Kidney (tissue), 14 donors: Measurements from ENCODE around the gene GLIPR2. TPM values are rescaled to one million over a fixed set of nuclear protein-coding genes. Genes with fewer than 3 reads are reported as not detected.
"Not testable (repeated sequence)": the region's sequence is repeated elsewhere in the genome, so short reads cannot be mapped to it uniquely, and the experiment has no call there.

Source experiments
- DNase-seq, 5 donors: peaks; one replicate each; pipeline ENCODE4 v3.0.0-alpha.2; 2013 to 2020
- FAIRE-seq: peaks from 2 replicates; lab custom pipeline; 2012; peaks lifted over from hg19 to GRCh38; lab: Jason Lieb, UNC
- H3K27ac ChIP-seq, 2 donors: one replicate each; pipeline ENCODE4 v1.7.0; 2013; ENCODE audit warnings: low read depth in 2 of 2, low read length in 2 of 2, inconsistent platforms in 1 of 2
- H3K27me3 ChIP-seq: one replicate; pipeline ENCODE4 v1.7.1; 2013; ENCODE audit warnings: low read length, inconsistent platforms; ENCODE audit not compliant: control insufficient read depth, insufficient read depth
- H3K36me3 ChIP-seq, 3 donors: one replicate each; pipeline versions ENCODE4 v1.7.0 to v1.7.1; 2013; ENCODE audit warnings: low read length in 3 of 3, control low read depth in 1 of 3, inconsistent platforms in 1 of 3; ENCODE audit not compliant: insufficient read depth in 3 of 3, control insufficient read depth in 2 of 3
- H3K4me1 ChIP-seq, 3 donors: one replicate each; pipeline versions ENCODE4 v1.7.0 to v1.7.1; 2013; ENCODE audit warnings: low read length in 3 of 3, inconsistent platforms in 1 of 3, low read depth in 1 of 3; ENCODE audit not compliant: control insufficient read depth in 2 of 3, insufficient read depth in 2 of 3
- H3K4me3 ChIP-seq, 3 donors: one replicate each; pipeline versions ENCODE4 v1.7.0 to v1.8.1; 2013; ENCODE audit warnings: low read length in 3 of 3, control low read depth in 1 of 3, inconsistent platforms in 1 of 3
- H3K9ac ChIP-seq, 3 donors: one replicate each; pipeline versions ENCODE4 v1.7.0 to v1.7.1; 2013; ENCODE audit warnings: low read length in 3 of 3, control low read depth in 1 of 3, inconsistent platforms in 1 of 3
- H3K9me3 ChIP-seq, 3 donors: one replicate each; pipeline versions ENCODE4 v1.7.0 to v1.7.1; 2013; ENCODE audit warnings: low read length in 3 of 3, control low read depth in 1 of 3, inconsistent platforms in 1 of 3; ENCODE audit not compliant: control insufficient read depth in 2 of 3, insufficient read depth in 1 of 3
- intact Hi-C: fragments of 100-400 bp; cut with DNase I; formaldehyde crosslinking; loops from one replicate; pipeline ENCODE4 v1.11.1; 2022
- polyA plus RNA-seq: library from polyadenylated mRNA; stranded (reverse); fragments of 350-450 nt; fragmentation: Illumina TruSeq; extraction: RNeasy Lipid Tissue Mini Kit (QIAGEN cat#74804); gene quantifications from one replicate; pipeline ENCODE4 v1.2.3, GENCODE V29; 2014; ENCODE audit warnings: low read depth, low replicate concordance; ENCODE audit not compliant: insufficient read depth
- total RNA-seq: library from RNA; stranded (reverse); fragmentation: NEBNext Ultra II Directional; extraction: Animal tissue kit (Norgen Biotek cat#: 25700); gene quantifications from one replicate; pipeline ENCODE4 v1.2.1, GENCODE V29; 2021
- TF ChIP-seq, protein P1 (sequence below): IDR thresholded peaks from 3 replicates; pipeline ENCODE4 v1.5.1; 2012; ENCODE audit warnings: mild to moderate bottlenecking, moderate library complexity, borderline replicate concordance; ENCODE audit not compliant: insufficient read depth; ENCODE audit errors: extremely low read depth
- donor health status: control.
- donor health status: control.
- donor health status: control.
- donor health status: control.
- donor health status: control.
- donor health status: DM: yes; HTN: yes; CAD: no.
- donor health status: Normal renal cell carcinoma (clear cell type).

Gene GLIPR2
- total and polyA plus RNA-seq, 2 donors from 2014 or later = 8.3 to 19.6 TPM

DNA sequence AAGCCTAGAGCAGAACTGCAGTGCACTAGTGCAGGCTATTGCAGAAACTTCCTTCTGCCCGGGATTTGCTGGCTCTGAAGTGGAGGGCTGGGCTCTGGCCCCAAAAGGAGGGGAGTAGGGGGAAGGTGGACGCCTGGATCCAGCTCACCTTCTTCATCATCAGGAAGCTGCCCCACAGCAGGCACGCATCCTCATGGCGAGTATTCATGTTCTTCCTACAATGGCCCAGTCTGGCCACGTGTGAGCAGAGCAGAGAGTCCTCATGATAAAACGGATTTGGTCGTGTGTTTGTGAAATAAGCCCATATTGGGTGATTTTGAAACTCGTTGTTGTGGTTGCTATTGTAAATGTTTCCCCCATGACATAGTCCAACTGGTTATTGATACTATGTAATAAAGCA, 8.2 kb upstream of the GLIPR2 start:
- Histone ChIP-seq H3K36me3 (no peaks in the 10 kb centered on the region), H3K4me3 (no peak overlapping the region), H3K4me1 (no peaks in the 10 kb centered on the region), H3K9me3 (no peaks in the 10 kb centered on the region), H3K27ac (no peak overlapping the region), H3K9ac (no peak overlapping the region), H3K27me3 (no peaks in the 10 kb centered on the region)
- TF ChIP-seq, protein P1, sequence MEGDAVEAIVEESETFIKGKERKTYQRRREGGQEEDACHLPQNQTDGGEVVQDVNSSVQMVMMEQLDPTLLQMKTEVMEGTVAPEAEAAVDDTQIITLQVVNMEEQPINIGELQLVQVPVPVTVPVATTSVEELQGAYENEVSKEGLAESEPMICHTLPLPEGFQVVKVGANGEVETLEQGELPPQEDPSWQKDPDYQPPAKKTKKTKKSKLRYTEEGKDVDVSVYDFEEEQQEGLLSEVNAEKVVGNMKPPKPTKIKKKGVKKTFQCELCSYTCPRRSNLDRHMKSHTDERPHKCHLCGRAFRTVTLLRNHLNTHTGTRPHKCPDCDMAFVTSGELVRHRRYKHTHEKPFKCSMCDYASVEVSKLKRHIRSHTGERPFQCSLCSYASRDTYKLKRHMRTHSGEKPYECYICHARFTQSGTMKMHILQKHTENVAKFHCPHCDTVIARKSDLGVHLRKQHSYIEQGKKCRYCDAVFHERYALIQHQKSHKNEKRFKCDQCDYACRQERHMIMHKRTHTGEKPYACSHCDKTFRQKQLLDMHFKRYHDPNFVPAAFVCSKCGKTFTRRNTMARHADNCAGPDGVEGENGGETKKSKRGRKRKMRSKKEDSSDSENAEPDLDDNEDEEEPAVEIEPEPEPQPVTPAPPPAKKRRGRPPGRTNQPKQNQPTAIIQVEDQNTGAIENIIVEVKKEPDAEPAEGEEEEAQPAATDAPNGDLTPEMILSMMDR = no peak
- FAIRE-seq = no peak
- intact Hi-C loops = no loop called here
- DNase-seq = no peak

DNA sequence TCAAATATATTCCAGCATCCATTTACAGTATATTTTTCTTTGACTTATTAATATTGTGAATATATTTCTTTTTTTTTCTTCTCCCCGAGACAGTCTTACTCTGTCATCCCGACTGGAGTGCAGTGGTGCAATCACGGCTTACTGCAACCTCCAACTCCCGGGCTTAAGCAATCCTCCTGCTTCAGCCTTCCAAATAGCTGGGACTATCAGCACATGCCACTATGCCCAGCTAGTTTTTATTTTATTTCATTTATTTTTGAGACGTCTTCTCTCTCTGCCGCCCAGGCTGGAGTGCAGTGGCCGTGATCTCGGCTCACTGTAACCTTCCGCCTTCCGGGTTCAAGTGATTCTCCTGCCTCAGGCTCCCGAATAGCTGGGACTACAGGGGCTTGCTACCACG, 7.4 kb upstream of the GLIPR2 start:
- no peak for DNase-seq
- Histone ChIP-seq H3K4me3 (no peak overlapping the region), H3K9ac (no peak overlapping the region), H3K27me3 (no peaks in the 10 kb centered on the region), H3K27ac (no peak overlapping the region), H3K4me1 (no peaks in the 10 kb centered on the region), H3K36me3 (no peaks in the 10 kb centered on the region), H3K9me3 (no peaks in the 10 kb centered on the region)
- FAIRE-seq = no peak
- intact Hi-C loops = no loop called here
- TF ChIP-seq, protein P1 = no peak

DNA sequence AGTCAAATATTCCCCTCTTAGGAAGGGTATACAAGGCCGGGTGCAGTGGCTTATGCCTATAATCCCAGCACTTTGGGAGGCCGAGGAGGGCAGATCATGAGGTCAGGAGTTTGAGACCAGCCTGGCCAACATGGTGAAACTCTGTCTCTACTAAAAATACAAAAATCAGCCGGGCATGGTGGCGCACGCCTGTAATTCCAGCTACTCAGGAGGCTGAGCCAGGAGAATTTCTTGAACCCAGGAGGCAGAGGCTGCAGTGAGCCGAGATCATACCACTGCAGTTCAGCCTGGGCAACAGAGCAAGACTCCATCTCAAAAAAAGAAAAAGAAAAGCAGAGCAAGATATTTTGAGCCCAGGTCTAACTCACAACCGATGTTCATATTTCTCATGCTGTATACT, 4.9 kb upstream of the GLIPR2 start:
- H3K9me3 ChIP-seq, H3K27ac ChIP-seq, H3K4me3 ChIP-seq, H3K4me1 ChIP-seq, DNase-seq, H3K36me3 ChIP-seq, intact Hi-C loops, FAIRE-seq, H3K27me3 ChIP-seq, H3K9ac ChIP-seq: not testable (repeated sequence)

DNA sequence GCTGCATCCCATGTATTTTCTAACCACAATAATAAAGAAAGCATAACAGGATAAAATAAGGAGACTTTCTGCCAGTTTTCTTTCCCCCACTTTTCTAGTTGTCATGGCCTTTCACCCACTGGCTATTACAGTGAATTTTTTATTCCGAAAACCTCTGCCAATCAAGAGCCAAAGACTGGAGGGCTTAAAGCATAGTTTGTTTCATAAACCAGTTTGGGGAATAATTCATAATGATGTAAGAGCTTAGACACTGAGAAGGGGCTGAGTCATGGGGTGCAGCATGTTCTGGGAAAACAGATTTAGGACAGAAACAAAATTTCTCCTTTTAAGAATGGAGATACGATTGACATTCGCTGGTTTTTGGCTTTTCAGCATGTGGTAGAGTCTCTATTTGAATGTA, 4.4 kb upstream of the GLIPR2 start:
- H3K4me3 ChIP-seq = no peak overlapping the region
- FAIRE-seq = no peak
- H3K4me1 ChIP-seq = peaks cover 0 to 2% (median 0%) of the 10 kb centered on the region in 3 donors
- TF ChIP-seq, protein P1 = no peak
- no peaks in the 10 kb centered on the region for H3K9me3 ChIP-seq
- intact Hi-C loops = no loop called here
- H3K9ac ChIP-seq = no peak overlapping the region
- H3K27ac ChIP-seq = no peak overlapping the region
- H3K27me3 ChIP-seq = no peaks in the 10 kb centered on the region
- no peaks in the 10 kb centered on the region for H3K36me3 ChIP-seq
- no peak for DNase-seq
